Suppressor macrophage treated with lipopolysaccharide for 4 hours (primary cell): ENCODE measurements around the gene ZNF516.

Source experiments
- DNase-seq: peaks from one replicate; pipeline ENCODE4 v3.0.0-alpha.2; 2020

ZNF516 gene

DNA sequence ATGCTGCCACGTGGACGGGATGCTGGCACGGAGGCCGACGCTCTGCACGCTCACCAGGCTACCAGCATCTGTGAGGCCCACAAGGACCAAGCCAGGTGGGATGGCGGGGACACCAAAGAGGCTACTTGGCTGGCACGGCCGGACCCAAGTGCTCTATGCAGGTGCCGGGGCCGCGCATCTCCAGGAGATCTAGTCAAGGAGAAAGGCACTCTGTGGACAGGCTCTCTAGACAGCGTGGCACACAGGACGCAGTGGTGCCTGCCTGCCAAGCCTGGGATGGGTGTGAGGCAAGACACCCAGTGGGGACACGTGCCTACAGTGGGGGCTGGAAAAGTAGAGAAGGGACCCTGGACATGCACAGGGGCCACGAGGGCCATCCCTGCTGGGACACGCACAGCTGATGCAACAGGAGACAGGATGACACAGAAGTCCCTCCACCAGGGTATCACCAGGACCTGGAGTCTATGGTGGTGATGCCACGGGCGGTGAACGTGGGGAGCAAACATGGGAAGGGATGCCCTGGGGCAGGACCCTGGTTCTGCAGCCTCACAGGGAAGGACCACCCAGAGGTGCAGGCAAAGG, 28.5 kb downstream of the ZNF516 start:
- no peak for DNase-seq

DNA sequence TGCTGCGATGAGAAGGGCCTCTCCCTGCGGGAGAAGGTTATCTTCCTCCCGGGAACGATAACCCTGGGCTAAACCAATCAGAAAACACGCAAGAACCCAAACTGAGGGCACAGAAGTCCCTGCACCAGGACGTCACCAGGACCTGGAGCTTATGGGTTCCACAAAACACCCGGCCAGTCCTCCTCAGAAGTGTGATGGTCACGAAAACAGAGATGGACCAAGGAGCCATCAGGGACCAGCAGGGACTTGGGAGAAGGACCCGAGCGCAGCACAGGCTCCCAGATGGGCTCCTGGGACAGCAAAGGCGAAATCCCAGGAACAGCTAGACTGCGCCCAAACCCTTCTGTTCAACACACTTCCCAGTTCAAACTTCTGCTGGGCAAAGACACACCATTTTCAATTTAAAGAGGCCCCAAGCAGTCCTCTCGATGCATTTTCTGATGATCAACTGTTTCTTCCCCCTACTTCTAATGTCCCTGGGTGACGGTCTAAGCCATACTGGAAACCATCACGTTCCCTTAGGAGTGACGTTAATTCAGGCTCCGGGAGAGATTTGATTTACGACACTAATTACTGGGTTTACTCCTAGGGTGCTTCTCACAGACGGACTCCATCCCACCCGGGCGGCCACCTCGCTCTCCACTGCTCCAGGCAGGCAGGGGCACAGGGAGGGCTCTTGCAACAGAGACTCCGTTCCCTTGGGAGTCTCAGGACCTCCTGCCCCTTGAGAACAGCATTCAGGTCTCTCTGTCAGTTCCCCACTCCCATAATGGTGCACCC, 29.2 kb downstream of the ZNF516 start:
- DNase-seq = no peak

- DNase-seq = no peak
These were observed 30.5 kb downstream of the ZNF516 start for GRCh38 chr18:76464281-76465259.

GRCh38 chr18:76463872-76464271, 31.2 kb downstream of the ZNF516 start:
- no peak for DNase-seq

GRCh38 chr18:76463358-76463757, 31.7 kb downstream of the ZNF516 start:
- no peak for DNase-seq

DNA sequence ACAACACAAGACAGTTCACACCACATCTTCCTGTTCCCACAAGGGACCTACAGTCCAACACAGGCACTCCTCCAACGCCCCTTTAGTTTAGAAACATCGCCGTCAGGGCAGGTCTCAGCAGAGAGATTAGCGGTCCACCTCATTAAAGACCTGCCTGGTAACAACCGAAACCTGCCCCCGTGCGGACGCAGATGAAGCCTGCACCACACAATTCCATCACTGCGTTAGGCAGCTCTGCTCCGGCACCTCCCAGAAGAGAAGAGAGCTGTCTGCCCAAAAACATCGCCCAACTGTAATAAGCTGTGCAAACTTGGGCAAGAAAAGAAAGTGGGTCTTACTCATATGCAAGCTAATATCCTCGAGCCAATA, 32.7 kb downstream of the ZNF516 start:
- no peak for DNase-seq

DNA sequence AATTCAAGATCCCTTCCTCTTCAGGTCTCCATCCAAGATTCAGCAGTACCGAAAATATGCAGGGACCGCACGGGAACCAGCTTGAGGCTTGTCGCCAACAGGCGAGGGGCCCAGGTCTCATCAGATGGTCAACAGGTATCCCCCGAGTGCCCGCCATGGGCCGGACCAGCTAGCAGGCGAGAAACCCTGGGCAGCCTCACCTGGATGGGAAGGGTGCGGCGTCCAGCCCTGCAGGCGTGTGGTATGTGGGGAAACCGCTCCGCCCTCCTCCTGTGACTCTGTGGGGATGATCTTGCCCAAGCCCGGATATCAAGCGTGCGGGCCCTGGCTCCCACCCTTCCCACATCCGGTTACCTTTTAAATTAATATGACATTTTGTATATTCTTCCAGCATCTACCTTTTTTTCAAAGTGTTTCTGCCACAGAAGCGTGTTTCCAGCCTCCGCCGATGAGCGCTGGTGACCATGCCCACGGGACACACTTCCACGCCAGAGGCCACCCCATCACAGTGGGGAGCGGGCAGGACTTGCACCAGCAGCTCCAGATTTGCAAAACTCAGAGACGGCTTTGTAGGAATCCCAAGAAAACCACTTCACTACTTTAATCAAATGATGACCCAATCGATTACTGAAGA, 33.2 kb downstream of the ZNF516 start:
- DNase-seq = no peak

DNA sequence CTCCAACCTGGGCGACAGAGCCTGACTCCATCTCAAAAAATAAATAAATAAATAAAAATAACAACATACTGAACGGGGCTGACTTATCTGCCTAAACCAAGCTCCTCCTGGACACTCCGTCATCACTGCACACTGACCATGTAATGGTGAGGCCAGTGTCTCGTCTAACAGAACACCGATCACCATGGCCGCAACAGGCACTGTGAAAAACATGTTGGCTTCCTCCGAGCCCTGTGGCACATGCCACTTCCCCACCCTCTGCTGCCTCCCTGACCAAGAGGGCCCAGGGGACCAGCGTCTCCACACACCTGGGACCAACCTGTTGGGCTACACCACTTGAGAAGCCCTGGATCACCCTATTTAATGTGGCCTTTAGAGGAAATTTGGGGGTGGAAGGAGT, 33.9 kb downstream of the ZNF516 start:
- no peak for DNase-seq

GRCh38 chr18:76460482-76460881, 34.6 kb downstream of the ZNF516 start:
- no peak for DNase-seq

GRCh38 chr18:76459687-76460350, 35.2 kb downstream of the ZNF516 start:
- no peak for DNase-seq

- DNase-seq = no peak
These were observed 35.7 kb downstream of the ZNF516 start for GRCh38 chr18:76459312-76459686.

- DNase-seq = no peak
These were observed 36.3 kb downstream of the ZNF516 start for GRCh38 chr18:76458522-76459311.

- no peak for DNase-seq
These were observed 37.1 kb downstream of the ZNF516 start for GRCh38 chr18:76457957-76458356.

GRCh38 chr18:76457475-76457874, 37.6 kb downstream of the ZNF516 start:
- no peak for DNase-seq

GRCh38 chr18:76456823-76457222, 38.2 kb downstream of the ZNF516 start:
- no peak for DNase-seq

- DNase-seq = no peak
These were observed 38.9 kb downstream of the ZNF516 start for GRCh38 chr18:76456018-76456750.

DNA sequence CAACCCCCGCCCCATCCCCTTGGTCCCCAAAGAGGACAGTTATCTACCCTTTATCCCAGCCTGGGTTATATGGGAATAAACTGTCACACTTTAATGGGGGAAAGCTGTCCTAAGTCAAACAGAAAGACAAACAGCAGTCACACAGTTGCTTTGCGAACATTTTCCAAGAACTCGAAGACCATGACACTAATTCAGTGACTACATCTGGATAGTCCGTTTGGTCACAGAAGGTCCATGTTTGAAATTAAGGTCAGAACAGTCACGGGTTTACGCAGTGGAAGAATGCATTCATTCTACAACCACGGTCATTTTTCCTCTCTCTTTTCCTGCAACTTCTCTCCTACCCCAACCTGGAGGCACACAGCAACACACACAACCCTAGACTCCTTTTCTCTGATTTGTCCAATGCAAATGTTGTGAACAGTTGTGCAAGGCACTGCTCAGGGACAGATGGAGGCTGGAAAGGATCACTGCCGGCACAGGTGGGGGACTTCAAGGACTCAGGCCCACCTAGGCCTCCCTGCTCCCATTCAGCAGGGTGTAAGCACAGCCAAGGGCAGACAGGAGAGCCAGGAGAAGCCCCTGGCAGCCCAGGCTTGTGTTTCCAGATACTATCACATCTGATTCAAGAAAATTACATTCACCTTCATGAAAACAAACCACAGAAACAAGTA, 39.9 kb downstream of the ZNF516 start:
- DNase-seq = no peak

DNA sequence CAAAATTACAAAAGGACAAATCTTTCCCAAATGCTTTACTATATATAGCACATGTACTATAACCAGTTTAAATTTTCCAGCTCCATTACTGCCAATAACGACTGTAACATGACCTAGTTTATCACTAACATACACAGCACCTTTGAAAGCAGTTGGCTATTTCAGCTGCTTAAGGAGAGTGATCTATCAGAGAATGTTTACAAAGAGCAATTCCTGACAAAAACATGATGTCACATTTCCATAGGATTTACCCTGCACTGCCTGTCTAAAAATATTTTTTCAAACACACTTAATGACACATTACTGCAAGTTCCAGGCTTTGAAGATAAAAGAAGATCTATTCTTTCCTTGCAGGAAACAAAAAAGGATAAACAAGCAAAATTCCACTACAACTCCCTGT, 40.6 kb downstream of the ZNF516 start:
- DNase-seq = no peak

GRCh38 chr18:76453932-76454331, 41.1 kb downstream of the ZNF516 start:
- DNase-seq = no peak

- no peak for DNase-seq
These were observed 41.9 kb downstream of the ZNF516 start for GRCh38 chr18:76453057-76453561.
